Measurements from ENCODE around the gene SMC1A. TPM values are rescaled to one million over a fixed set of nuclear protein-coding genes. Genes with fewer than 3 reads are reported as not detected.

The SMC1A gene
- total RNA-seq, 1 experiment from 2014 or later: 88.3 TPM

DNA sequence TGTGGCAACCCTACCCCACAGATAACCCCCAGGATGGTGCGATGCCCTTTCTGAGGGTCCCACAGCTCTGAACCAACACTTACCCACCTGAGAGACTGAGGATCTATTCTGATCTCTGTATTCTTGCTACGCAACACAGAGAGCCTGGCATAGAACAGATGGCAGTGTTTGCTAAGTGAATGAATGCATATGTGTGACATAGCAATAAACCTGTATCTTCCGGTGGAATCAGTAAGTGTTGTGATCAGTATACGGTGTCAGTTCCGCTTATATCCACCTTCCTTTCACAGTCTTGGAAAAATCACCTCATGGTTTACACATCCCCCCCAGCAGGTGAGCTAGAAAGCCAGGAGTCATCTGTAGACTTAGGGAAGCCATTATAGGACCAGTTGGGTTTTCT, 17.6 kb upstream of the SMC1A start:
- RAD21 ChIA-PET (ENCODE audit: low non-redundant PET in 1 of 2, low total read pairs in 2 of 2, uncharacterized antibody in 2 of 2, unreplicated experiment in 2 of 2): no interaction called here

DNA sequence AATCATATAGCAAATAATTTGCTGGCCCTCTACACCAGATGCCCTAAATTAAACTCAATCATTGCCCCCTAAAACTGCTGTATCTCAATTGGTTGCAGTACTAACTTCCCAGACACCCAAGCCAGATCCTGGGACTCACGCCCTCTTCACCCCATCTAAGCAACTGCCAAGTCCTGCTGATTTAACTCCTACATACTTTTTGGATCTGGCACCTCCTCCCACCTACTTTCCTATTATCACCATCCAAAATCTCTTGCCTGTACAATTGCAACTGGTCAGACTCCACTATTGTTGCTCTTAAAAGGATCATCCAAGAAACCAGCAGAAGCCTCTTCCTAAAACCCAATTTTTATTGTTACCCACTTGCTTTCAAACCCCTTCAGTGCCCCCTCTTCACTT, 16.4 kb upstream of the SMC1A start:
- intact Hi-C loops (cut with micrococcal nuclease): no loop called here

More for the DNA sequence above, 17.6 kb upstream of the SMC1A start:
- intact Hi-C loops (cut with micrococcal nuclease): no loop called here
- peak overlapping the region; percentile 82 for H3K4me2 ChIP-seq (ENCODE audit: low read length)
- H3K9ac ChIP-seq (ENCODE audit: low read length): peak overlapping the region; percentile 62
- H3K4me1 ChIP-seq (ENCODE audit: control insufficient read depth in 1 of 2, insufficient read depth in 2 of 2, low read length in 2 of 2): peaks cover 7 to 20% of the 10 kb centered on the region in 2 experiments; a peak in 3 of 4 replicates
- H3K9me2 ChIP-seq (ENCODE audit: insufficient read depth): no peaks in the 10 kb centered on the region
- no peak for ATAC-seq
- no peaks in the 10 kb centered on the region for H4K20me1 ChIP-seq (ENCODE audit: insufficient read depth)
- BruUV-seq (replicated peaks): no TSS peak
- no peaks in the 10 kb centered on the region for H3K36me3 ChIP-seq (ENCODE audit: control insufficient read depth in 1 of 2, insufficient read depth in 2 of 2, low read length in 2 of 2)
- no peaks in the 10 kb centered on the region for H3K9me3 ChIP-seq (ENCODE audit: control insufficient read depth in 1 of 2, insufficient read depth in 1 of 2, low read depth in 1 of 2, low read length in 2 of 2)
- POLR2A ChIA-PET: interaction anchor here (0.7 to 1.4 kb wide), 2 partner anchors 17 to 18 kb away, joined by 4 to 10 read pairs; partner anchors contain the start of genes RIBC1 and SMC1A
- H3K4me3 ChIP-seq (replicated peaks in 1 of 2; ENCODE audit: low read depth in 1 of 2, low read length in 2 of 2): peak overlapping the region; percentile 51 to 62
- no peaks in the 10 kb centered on the region for H3K79me2 ChIP-seq (ENCODE audit: insufficient read depth, low read length)
- peak overlapping the region; percentile 75 for H3K27ac ChIP-seq (ENCODE audit: low read depth, low read length)
- DNase-seq (ENCODE audit: low read depth, low spot score): no peak
- TF ChIP-seq POLR2A (IDR thresholded peaks at IDR 0.05; ENCODE audit: borderline replicate concordance, extremely low read depth, insufficient read depth, insufficient read length) (peak; percentile 27), CEBPB (IDR thresholded peaks at IDR 0.05; ENCODE audit: low read depth) (no peak)
- no peak overlapping the region for H2AFZ ChIP-seq (ENCODE audit: low read depth, low read length, poor library complexity, severe bottlenecking)
- no peaks in the 10 kb centered on the region for H3K27me3 ChIP-seq (ENCODE audit: insufficient read depth, low read length)
- CTCF ChIA-PET: interaction anchor here (1.2 kb wide), 1 partner anchor 127 kb away, joined by 4 read pairs; no protein-coding TSS in a partner anchor

More for the DNA sequence above, 16.4 kb upstream of the SMC1A start:
- CTCF ChIA-PET: interaction anchor here (0.9 kb wide), 1 partner anchor 20 kb away, joined by 3 read pairs; no protein-coding TSS in a partner anchor
- Histone ChIP-seq H3K4me3 (replicated peaks in 1 of 2; ENCODE audit: low read depth in 1 of 2, low read length in 2 of 2) (no peak overlapping the region), H3K9ac (ENCODE audit: low read length) (no peak overlapping the region), H3K27ac (ENCODE audit: low read depth, low read length) (no peak overlapping the region), H3K36me3 (ENCODE audit: control insufficient read depth in 1 of 2, insufficient read depth in 2 of 2, low read length in 2 of 2) (no peaks in the 10 kb centered on the region), H2AFZ (ENCODE audit: low read depth, low read length, poor library complexity, severe bottlenecking) (no peak overlapping the region), H3K4me2 (ENCODE audit: low read length) (no peak overlapping the region), H3K9me3 (ENCODE audit: control insufficient read depth in 1 of 2, insufficient read depth in 1 of 2, low read depth in 1 of 2, low read length in 2 of 2) (no peaks in the 10 kb centered on the region), H4K20me1 (ENCODE audit: insufficient read depth) (no peaks in the 10 kb centered on the region), H3K79me2 (ENCODE audit: insufficient read depth, low read length) (peaks cover 3% of the 10 kb centered on the region; the same call in 1 of the 2 replicates), H3K4me1 (ENCODE audit: control insufficient read depth in 1 of 2, insufficient read depth in 2 of 2, low read length in 2 of 2) (peaks cover 11 to 26% of the 10 kb centered on the region in 2 experiments), H3K27me3 (ENCODE audit: insufficient read depth, low read length) (no peaks in the 10 kb centered on the region), H3K9me2 (ENCODE audit: insufficient read depth) (no peaks in the 10 kb centered on the region)
- no TSS peak for BruUV-seq (replicated peaks)
- TF ChIP-seq CBX3 (IDR thresholded peaks at IDR 0.05; ENCODE audit: low read depth): no peak
- TF ChIP-seq, protein P1, sequence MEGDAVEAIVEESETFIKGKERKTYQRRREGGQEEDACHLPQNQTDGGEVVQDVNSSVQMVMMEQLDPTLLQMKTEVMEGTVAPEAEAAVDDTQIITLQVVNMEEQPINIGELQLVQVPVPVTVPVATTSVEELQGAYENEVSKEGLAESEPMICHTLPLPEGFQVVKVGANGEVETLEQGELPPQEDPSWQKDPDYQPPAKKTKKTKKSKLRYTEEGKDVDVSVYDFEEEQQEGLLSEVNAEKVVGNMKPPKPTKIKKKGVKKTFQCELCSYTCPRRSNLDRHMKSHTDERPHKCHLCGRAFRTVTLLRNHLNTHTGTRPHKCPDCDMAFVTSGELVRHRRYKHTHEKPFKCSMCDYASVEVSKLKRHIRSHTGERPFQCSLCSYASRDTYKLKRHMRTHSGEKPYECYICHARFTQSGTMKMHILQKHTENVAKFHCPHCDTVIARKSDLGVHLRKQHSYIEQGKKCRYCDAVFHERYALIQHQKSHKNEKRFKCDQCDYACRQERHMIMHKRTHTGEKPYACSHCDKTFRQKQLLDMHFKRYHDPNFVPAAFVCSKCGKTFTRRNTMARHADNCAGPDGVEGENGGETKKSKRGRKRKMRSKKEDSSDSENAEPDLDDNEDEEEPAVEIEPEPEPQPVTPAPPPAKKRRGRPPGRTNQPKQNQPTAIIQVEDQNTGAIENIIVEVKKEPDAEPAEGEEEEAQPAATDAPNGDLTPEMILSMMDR (IDR thresholded peaks at IDR 0.05 in 2 of 3, conservative IDR thresholded peaks at IDR 0.05 in 1 of 3; ENCODE audit: borderline replicate concordance in 1 of 3, insufficient read depth in 1 of 3, low read depth in 2 of 3, low read length in 2 of 3): no peak
- TF ChIP-seq TCF7L2 (IDR thresholded peaks at IDR 0.05; ENCODE audit: borderline replicate concordance, extremely low read depth, insufficient read depth, insufficient read length): no peak
- no peak for TF ChIP-seq FOSL1 (IDR thresholded peaks at IDR 0.05; ENCODE audit: low read depth)
- no peak for TF ChIP-seq ZNF274 (IDR thresholded peaks at IDR 0.05; ENCODE audit: low read depth, low read length)
- TF ChIP-seq, protein P2, sequence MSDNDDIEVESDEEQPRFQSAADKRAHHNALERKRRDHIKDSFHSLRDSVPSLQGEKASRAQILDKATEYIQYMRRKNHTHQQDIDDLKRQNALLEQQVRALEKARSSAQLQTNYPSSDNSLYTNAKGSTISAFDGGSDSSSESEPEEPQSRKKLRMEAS (IDR thresholded peaks at IDR 0.05): no peak
- TF ChIP-seq SP1 (IDR thresholded peaks at IDR 0.05; ENCODE audit: low read depth): no peak
- TF ChIP-seq ZFX (IDR thresholded peaks at IDR 0.05): no peak
- TF ChIP-seq ELF1 (IDR thresholded peaks at IDR 0.05; ENCODE audit: borderline replicate concordance, low read depth): no peak
- no peak for TF ChIP-seq JUND (IDR thresholded peaks at IDR 0.05)
- TF ChIP-seq SIN3A (IDR thresholded peaks at IDR 0.05; ENCODE audit: low read depth): no peak
- no peak for ATAC-seq
- POLR2A ChIA-PET: no interaction called here
- DNase-seq (ENCODE audit: low read depth, low spot score): no peak
- RAD21 ChIA-PET (ENCODE audit: low non-redundant PET in 1 of 2, low total read pairs in 2 of 2, uncharacterized antibody in 2 of 2, unreplicated experiment in 2 of 2): no interaction called here
